ENCODE results near the gene AZIN2.

Gene AZIN2

DNA sequence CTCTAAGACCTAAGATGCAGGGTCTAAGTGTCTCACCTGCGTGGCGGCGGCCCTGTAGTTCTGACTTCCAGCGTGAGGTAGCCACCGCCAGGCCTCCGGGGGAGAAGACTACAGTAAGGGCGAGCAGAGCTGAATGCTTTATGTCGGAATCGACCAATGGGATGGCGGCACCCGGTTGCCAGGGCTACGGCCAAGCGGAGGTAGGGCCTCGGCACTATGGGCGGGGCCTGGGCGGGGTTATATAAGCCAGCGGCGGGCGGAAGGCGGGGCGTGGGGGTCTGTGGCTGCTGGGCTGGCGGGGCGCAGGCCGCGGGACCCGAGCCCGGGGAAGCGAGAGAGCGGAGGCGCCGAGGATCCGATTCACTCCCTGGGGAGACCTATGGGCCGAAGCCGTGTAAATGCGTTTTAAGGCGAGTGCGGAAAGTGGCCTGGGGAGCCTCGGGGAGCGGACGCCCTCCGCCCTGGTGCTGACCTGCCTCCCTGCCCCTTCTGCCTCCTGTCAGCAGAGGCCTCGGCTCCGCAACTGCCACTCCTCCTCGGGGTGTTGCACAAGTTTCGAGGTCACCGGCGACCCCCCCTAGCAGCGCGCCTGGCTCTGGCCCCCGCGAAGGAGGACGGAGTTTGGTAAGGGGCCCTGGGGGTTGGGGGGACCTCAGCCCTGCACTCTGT, at the start of gene AZIN2:
AZIN2 (plus strand) TSS at position 269 of the 669 bp plus-strand sequence. CDS start 1,097 bp downstream, outside the sequence.
- peak; percentile 94 for DNase-seq (ENCODE audit: low read depth, low spot score)
- TF ChIP-seq, protein P1, sequence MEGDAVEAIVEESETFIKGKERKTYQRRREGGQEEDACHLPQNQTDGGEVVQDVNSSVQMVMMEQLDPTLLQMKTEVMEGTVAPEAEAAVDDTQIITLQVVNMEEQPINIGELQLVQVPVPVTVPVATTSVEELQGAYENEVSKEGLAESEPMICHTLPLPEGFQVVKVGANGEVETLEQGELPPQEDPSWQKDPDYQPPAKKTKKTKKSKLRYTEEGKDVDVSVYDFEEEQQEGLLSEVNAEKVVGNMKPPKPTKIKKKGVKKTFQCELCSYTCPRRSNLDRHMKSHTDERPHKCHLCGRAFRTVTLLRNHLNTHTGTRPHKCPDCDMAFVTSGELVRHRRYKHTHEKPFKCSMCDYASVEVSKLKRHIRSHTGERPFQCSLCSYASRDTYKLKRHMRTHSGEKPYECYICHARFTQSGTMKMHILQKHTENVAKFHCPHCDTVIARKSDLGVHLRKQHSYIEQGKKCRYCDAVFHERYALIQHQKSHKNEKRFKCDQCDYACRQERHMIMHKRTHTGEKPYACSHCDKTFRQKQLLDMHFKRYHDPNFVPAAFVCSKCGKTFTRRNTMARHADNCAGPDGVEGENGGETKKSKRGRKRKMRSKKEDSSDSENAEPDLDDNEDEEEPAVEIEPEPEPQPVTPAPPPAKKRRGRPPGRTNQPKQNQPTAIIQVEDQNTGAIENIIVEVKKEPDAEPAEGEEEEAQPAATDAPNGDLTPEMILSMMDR (IDR thresholded peaks at IDR 0.05; ENCODE audit: low read depth, low read length) = no peak

GRCh38 chr1:33031506-33031905, 49.4 kb upstream of the AZIN2 start:
- TF ChIP-seq, protein P1 (IDR thresholded peaks at IDR 0.05; ENCODE audit: low read depth, low read length) = no peak
- no peak for DNase-seq (ENCODE audit: low read depth, low spot score)
- no peak overlapping the region for H3K4me3 ChIP-seq (ENCODE audit: low read depth, low read length)
- in situ Hi-C loops (cut with HindIII; ENCODE audit: low sequenced_read_pairs) = no loop called here

More for the DNA sequence above, at the start of gene AZIN2:
- H3K4me3 ChIP-seq (ENCODE audit: low read depth, low read length) = peak within 1 kb of the TSS; percentile 84
- in situ Hi-C loops (cut with HindIII; ENCODE audit: low sequenced_read_pairs) = no loop called here

DNA sequence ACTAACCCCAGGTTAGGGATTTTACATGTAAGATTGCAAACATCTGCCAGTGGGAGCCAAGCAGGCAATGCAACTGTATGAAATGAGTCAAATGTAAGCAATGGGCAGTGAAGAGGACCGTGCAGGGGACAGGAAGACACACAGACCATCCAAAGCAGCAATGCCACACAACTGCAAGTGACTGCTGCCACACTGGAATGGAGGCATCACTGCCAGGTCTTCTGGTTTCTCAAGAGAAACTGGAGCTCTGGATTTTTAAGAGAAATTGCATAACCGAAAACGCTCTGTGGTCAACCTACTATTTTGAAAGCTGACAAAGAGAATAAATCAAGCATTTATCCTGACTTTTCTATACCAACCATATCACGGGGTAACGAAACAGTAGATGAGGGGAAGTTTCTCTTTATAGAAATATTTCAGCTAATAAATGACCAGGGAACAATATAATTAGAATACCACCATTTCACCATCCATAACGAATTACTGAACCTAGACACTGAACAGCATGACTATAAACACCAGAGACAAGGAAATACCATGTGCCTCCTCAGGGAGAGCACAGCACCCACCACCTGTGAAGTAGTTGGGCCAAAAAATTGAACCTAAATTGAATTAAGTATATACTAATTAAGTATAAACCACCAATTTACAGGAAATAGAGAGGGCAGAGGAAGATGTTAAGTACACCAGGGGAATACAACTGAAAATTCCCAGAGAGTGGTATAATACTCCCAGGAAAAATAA, 48.7 kb upstream of the AZIN2 start:
- in situ Hi-C loops (cut with HindIII; ENCODE audit: low sequenced_read_pairs) = no loop called here
- H3K4me3 ChIP-seq (ENCODE audit: low read depth, low read length) = no peak overlapping the region
- TF ChIP-seq, protein P1 (IDR thresholded peaks at IDR 0.05; ENCODE audit: low read depth, low read length) = no peak
- DNase-seq (ENCODE audit: low read depth, low spot score) = no peak

- TF ChIP-seq, protein P1 (IDR thresholded peaks at IDR 0.05; ENCODE audit: low read depth, low read length) = no peak
- H3K4me3 ChIP-seq (ENCODE audit: low read depth, low read length) = peak overlapping the region; percentile 88
- in situ Hi-C loops (cut with HindIII; ENCODE audit: low sequenced_read_pairs) = no loop called here
- DNase-seq (ENCODE audit: low read depth, low spot score) = no peak
Measured at GRCh38 chr1:33036051-33036525, 44.9 kb upstream of the AZIN2 start.

DNA sequence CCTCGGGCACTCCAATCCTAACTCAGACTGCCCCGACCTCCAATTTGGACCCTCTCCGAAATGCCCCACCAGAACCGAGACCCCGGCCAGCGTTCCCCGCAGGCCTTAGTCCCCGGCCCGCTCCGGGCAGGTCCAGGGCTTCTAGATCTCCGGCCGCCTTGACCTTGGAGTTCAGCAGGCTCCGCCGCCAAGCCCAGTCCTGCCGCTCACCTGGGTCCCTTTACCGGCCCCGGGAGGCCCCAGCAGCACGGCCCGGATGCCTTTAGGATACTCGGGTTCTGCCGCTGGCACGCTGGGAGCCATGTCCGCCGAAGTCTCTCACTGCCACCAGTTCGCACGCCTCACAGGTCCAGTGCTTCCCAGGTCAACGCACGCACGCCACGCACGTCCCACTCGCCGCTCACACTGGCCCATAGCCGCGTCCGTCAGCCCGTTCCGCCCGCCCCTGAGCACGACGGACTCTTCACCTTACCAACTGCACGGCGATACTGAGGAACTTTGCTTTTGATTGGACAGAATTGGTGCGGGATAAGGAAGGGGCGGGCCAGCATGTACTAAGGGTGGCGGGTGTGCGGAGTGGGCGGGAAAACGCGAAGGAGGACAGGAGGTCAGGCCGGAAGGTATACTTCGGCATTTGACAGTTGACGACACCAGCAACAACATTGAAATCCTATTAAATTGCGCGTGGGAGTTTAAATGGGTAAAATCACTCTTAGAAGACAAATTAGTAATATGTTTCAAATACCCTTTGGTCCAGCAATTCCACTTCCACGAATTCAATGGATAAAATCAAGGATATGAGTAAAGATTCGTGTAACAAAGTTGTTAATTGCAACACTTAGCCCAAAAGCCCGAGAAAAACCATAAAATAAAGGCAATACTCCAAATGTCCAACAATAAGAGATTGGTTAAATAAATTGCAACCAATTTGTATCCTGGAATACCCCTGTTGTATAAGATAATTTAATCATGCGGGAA, 44.1 kb upstream of the AZIN2 start, which contains the start of gene AK2:
AK2 (minus strand) TSS at position 358 of the 978 bp plus-strand sequence; CDS start at position 303, 55 bp downstream.
- peak; percentile 97 for DNase-seq (ENCODE audit: low read depth, low spot score)
- in situ Hi-C loops (cut with HindIII; ENCODE audit: low sequenced_read_pairs) = no loop called here
- peak within 1 kb of the TSS; percentile 88 for H3K4me3 ChIP-seq (ENCODE audit: low read depth, low read length)
- TF ChIP-seq, protein P1 (IDR thresholded peaks at IDR 0.05; ENCODE audit: low read depth, low read length) = no peak

DNA sequence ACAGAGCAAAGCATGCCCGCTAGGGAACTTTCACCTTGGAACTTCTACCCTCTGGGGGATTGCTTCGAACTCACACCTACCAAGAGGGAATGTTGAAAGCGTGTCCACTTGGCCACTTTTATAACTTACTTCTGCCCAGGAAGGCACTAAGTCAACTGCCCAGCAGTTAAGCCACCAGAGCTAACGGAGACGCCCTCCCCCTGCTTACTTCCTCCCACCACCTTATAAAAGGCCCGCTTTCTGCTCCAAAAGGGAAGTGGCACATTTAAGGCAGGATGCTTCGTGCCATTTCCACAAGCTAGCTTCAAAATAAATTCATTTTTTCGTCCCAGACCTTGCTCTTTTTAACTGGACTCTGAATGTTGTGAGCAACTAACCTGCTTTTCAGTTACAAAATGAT, 41.1 kb upstream of the AZIN2 start:
- TF ChIP-seq, protein P1 (IDR thresholded peaks at IDR 0.05; ENCODE audit: low read depth, low read length) = no peak
- no peak overlapping the region for H3K4me3 ChIP-seq (ENCODE audit: low read depth, low read length)
- no peak for DNase-seq (ENCODE audit: low read depth, low spot score)
- in situ Hi-C loops (cut with HindIII; ENCODE audit: low sequenced_read_pairs) = no loop called here
